ENCODE results near the gene MAPRE3. TPM values are rescaled to one million over a fixed set of nuclear protein-coding genes. Genes with fewer than 3 reads are reported as not detected.

Gene MAPRE3
- total RNA-seq, 1 experiment from 2014 or later = 4.9 TPM

DNA sequence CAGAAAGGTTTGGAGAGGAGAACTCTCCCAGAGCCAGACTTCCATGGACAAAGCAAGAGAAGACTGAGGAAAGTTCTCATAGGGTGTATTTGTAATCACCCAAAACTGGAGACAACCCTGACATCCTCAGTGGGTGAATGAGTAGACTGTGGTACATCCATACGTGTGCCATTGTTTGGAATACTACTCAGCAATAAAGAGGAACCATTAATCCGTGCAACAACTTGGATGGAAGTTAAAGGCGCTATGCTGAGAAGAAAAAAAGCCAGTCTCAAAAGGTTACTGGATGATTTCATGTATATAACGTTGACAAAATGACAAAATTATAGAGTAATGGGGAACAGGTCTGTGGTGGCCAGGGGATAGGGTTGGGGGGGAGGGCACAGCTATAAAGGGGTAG, 38.2 kb downstream of the MAPRE3 start:
- BruUV-seq (replicated peaks) = no TSS peak
- no peak for DNase-seq
- Histone ChIP-seq H3K4me1 (peaks cover 20% of the 10 kb centered on the region), H3K4me3 (ENCODE audit: low read depth, low read length) (no peak overlapping the region), H3K9me3 (no peaks in the 10 kb centered on the region), H3K36me3 (ENCODE audit: control insufficient read depth, insufficient read depth, low read length) (no peaks in the 10 kb centered on the region), H3K27me3 (replicated peaks; ENCODE audit: control insufficient read depth, insufficient read depth, low read length) (no peaks in the 10 kb centered on the region)
- TF ChIP-seq, protein P1, sequence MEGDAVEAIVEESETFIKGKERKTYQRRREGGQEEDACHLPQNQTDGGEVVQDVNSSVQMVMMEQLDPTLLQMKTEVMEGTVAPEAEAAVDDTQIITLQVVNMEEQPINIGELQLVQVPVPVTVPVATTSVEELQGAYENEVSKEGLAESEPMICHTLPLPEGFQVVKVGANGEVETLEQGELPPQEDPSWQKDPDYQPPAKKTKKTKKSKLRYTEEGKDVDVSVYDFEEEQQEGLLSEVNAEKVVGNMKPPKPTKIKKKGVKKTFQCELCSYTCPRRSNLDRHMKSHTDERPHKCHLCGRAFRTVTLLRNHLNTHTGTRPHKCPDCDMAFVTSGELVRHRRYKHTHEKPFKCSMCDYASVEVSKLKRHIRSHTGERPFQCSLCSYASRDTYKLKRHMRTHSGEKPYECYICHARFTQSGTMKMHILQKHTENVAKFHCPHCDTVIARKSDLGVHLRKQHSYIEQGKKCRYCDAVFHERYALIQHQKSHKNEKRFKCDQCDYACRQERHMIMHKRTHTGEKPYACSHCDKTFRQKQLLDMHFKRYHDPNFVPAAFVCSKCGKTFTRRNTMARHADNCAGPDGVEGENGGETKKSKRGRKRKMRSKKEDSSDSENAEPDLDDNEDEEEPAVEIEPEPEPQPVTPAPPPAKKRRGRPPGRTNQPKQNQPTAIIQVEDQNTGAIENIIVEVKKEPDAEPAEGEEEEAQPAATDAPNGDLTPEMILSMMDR (IDR thresholded peaks at IDR 0.05; ENCODE audit: insufficient read depth in 1 of 2, low read depth in 1 of 2, low read length in 1 of 2, severe bottlenecking in 1 of 2, unreplicated experiment in 1 of 2) = no peak
- Mint-ChIP-seq H3K4me1 (ENCODE audit: low read depth, unreplicated experiment) (peaks cover 21% of the 10 kb centered on the region), H3K27me3 (ENCODE audit: insufficient read depth, unreplicated experiment) (no peaks in the 10 kb centered on the region), H3K4me3 (ENCODE audit: unreplicated experiment) (no peak overlapping the region), H3K27ac (ENCODE audit: unreplicated experiment) (no peak overlapping the region), H3K9me3 (ENCODE audit: unreplicated experiment) (no peaks in the 10 kb centered on the region), H3K36me3 (ENCODE audit: insufficient read depth, unreplicated experiment) (peaks cover 5% of the 10 kb centered on the region)
- intact Hi-C loops (cut with micrococcal nuclease; ENCODE audit: unreplicated experiment) = no loop called here
- ChIA-PET POLR2A (no interaction called here), CTCF (no interaction called here)

DNA sequence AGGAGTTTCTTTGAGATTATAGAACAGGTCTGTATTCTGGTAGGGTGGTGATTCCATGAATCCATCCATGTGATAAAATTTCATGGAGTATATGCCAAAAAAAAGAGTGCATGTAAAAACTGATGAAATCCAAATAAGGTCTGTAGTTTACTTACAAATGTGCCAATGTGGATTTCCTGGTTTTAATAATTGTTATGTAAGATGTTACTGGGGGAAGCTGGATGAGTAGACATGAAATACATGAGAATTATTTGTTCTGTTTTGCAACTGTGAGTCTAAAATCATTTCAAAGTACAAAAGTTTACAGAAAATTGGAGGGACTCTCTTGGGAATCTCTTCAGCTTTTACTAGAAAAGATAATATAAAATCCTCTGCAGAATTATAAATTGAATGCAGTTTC, 38.6 kb downstream of the MAPRE3 start:
- TF ChIP-seq, protein P1 (IDR thresholded peaks at IDR 0.05; ENCODE audit: insufficient read depth in 1 of 2, low read depth in 1 of 2, low read length in 1 of 2, severe bottlenecking in 1 of 2, unreplicated experiment in 1 of 2) = no peak
- intact Hi-C loops (cut with micrococcal nuclease; ENCODE audit: unreplicated experiment) = no loop called here
- Mint-ChIP-seq H3K27me3 (ENCODE audit: insufficient read depth, unreplicated experiment) (no peaks in the 10 kb centered on the region), H3K4me3 (ENCODE audit: unreplicated experiment) (no peak overlapping the region), H3K9me3 (ENCODE audit: unreplicated experiment) (no peaks in the 10 kb centered on the region), H3K36me3 (ENCODE audit: insufficient read depth, unreplicated experiment) (peaks cover 5% of the 10 kb centered on the region), H3K27ac (ENCODE audit: unreplicated experiment) (no peak overlapping the region), H3K4me1 (ENCODE audit: low read depth, unreplicated experiment) (peaks cover 21% of the 10 kb centered on the region)
- Histone ChIP-seq H3K4me3 (ENCODE audit: low read depth, low read length) (no peak overlapping the region), H3K4me1 (peaks cover 20% of the 10 kb centered on the region), H3K27me3 (replicated peaks; ENCODE audit: control insufficient read depth, insufficient read depth, low read length) (no peaks in the 10 kb centered on the region), H3K36me3 (ENCODE audit: control insufficient read depth, insufficient read depth, low read length) (no peaks in the 10 kb centered on the region), H3K9me3 (no peaks in the 10 kb centered on the region)
- ChIA-PET POLR2A (no interaction called here), CTCF (no interaction called here)
- DNase-seq = no peak
- BruUV-seq (replicated peaks) = no TSS peak

DNA sequence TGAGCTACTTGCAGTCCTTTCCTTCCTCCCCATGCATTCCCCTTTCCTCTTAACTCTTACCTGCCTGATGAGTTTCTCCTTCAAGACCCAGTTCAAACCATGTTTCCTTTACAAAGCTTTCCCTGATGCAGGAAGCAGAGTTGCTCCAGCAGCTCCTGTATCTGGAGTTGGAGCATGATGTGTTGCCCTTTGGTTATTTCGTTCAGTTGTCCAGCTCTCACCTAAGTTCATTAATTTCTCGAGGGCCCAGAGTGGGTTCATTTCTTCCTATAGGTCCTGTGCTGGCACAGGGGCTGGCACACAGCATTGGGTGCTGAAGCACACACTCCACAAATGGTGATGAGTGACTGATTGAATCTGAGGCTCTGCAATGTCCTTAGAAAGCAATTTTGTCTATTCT, 39.3 kb downstream of the MAPRE3 start:
- H3K27ac Mint-ChIP-seq (ENCODE audit: unreplicated experiment) = no peak overlapping the region
- peaks cover 20% of the 10 kb centered on the region for H3K4me1 ChIP-seq
- H3K27me3 ChIP-seq (replicated peaks; ENCODE audit: control insufficient read depth, insufficient read depth, low read length) = no peaks in the 10 kb centered on the region
- H3K4me3 ChIP-seq (ENCODE audit: low read depth, low read length) = no peak overlapping the region
- H3K36me3 ChIP-seq (ENCODE audit: control insufficient read depth, insufficient read depth, low read length) = no peaks in the 10 kb centered on the region
- BruUV-seq (replicated peaks) = no TSS peak
- no peaks in the 10 kb centered on the region for H3K27me3 Mint-ChIP-seq (ENCODE audit: insufficient read depth, unreplicated experiment)
- peaks cover 21% of the 10 kb centered on the region for H3K4me1 Mint-ChIP-seq (ENCODE audit: low read depth, unreplicated experiment)
- no peaks in the 10 kb centered on the region for H3K9me3 Mint-ChIP-seq (ENCODE audit: unreplicated experiment)
- H3K36me3 Mint-ChIP-seq (ENCODE audit: insufficient read depth, unreplicated experiment) = peaks cover 5% of the 10 kb centered on the region
- ChIA-PET POLR2A (no interaction called here), CTCF (no interaction called here)
- TF ChIP-seq, protein P1 (IDR thresholded peaks at IDR 0.05; ENCODE audit: insufficient read depth in 1 of 2, low read depth in 1 of 2, low read length in 1 of 2, severe bottlenecking in 1 of 2, unreplicated experiment in 1 of 2) = no peak
- H3K9me3 ChIP-seq = no peaks in the 10 kb centered on the region
- intact Hi-C loops (cut with micrococcal nuclease; ENCODE audit: unreplicated experiment) = loop anchor here (2.0 kb wide), 1 partner anchor 39 kb away; the partner anchor contains the start of gene MAPRE3
- no peak overlapping the region for H3K4me3 Mint-ChIP-seq (ENCODE audit: unreplicated experiment)
- no peak for DNase-seq

Data from Caco-2 (cell line).